Stimulated activated CD8-positive, alpha-beta memory T cell treated with anti-CD3 and anti-CD28 coated beads, Interleukin-12 subunit alpha, Interleukin-12 subunit beta, amount 100 ng/mL, for 4 hours (primary cell): ENCODE data around the gene PPP1R2.
"Not testable (repeated sequence)": the region's sequence is repeated elsewhere in the genome, so short reads cannot be mapped to it uniquely, and the experiment has no call there.

Source experiments
- DNase-seq: peaks from one replicate; pipeline ENCODE4 v3.0.0-alpha.2; 2020; ENCODE audit warnings: low read depth

The PPP1R2 gene

GRCh38 chr3:195542698-195543499 lies at the start of gene PPP1R2:
Gene PPP1R2, minus strand, starts transcription at chr3:195543325. Its CDS starts 300 bp downstream, at chr3:195543025.
- peak; percentile 86 for DNase-seq

- no peak for DNase-seq
These were observed 48.7 kb upstream of the PPP1R2 start for GRCh38 chr3:195591852-195592251.

GRCh38 chr3:195591220-195591619 lies 48.1 kb upstream of the PPP1R2 start:
- DNase-seq: no peak

GRCh38 chr3:195590381-195590780 lies 47.3 kb upstream of the PPP1R2 start:
- DNase-seq: not testable (repeated sequence)

GRCh38 chr3:195589796-195590195 lies 46.7 kb upstream of the PPP1R2 start:
- not testable (repeated sequence) for DNase-seq

- DNase-seq: no peak
These were observed 44.7 kb upstream of the PPP1R2 start for GRCh38 chr3:195587824-195588223.

GRCh38 chr3:195587406-195587805 lies 44.3 kb upstream of the PPP1R2 start:
- no peak for DNase-seq

- no peak for DNase-seq
These were observed 41.4 kb upstream of the PPP1R2 start for GRCh38 chr3:195584543-195584870.

GRCh38 chr3:195583831-195584542 lies 40.9 kb upstream of the PPP1R2 start, which contains the start of gene APOD:
Gene APOD, minus strand, starts transcription at chr3:195583940. Its CDS starts 4,479 bp downstream, at chr3:195579461.
- DNase-seq: no peak

- DNase-seq: no peak
These were observed 39.8 kb upstream of the PPP1R2 start for GRCh38 chr3:195582947-195583346.

- no peak for DNase-seq
These were observed 37.8 kb upstream of the PPP1R2 start for GRCh38 chr3:195580744-195581443.

- no peak for DNase-seq
These were observed 36.2 kb upstream of the PPP1R2 start for GRCh38 chr3:195579281-195579680.

GRCh38 chr3:195578565-195578964 lies 35.4 kb upstream of the PPP1R2 start:
- DNase-seq: no peak

- DNase-seq: no peak
These were observed 34.6 kb upstream of the PPP1R2 start for GRCh38 chr3:195577645-195578177.

- DNase-seq: no peak
These were observed 31.6 kb upstream of the PPP1R2 start for GRCh38 chr3:195574497-195575304.

- no peak for DNase-seq
These were observed 30.7 kb upstream of the PPP1R2 start for GRCh38 chr3:195573611-195574496.

- DNase-seq: no peak
These were observed 28.2 kb upstream of the PPP1R2 start for GRCh38 chr3:195571361-195571760.

- DNase-seq: no peak
These were observed 27.8 kb upstream of the PPP1R2 start for GRCh38 chr3:195570912-195571311.

GRCh38 chr3:195570344-195570743 lies 27.2 kb upstream of the PPP1R2 start:
- DNase-seq: no peak

- DNase-seq: no peak
These were observed 25.5 kb upstream of the PPP1R2 start for GRCh38 chr3:195568630-195569029.

- no peak for DNase-seq
These were observed 23.7 kb upstream of the PPP1R2 start for GRCh38 chr3:195566797-195567196.
